Esophagus muscularis mucosa (tissue), 3 donors: ENCODE measurements around the gene C11orf97.
A peak's percentile ranks its signal among the peaks of the same experiment; 100 is the strongest.

Source experiments
- CTCF ChIP-seq, 3 experiments: fragments of 200-600 bp in 2 of 3; fragments of 450-650 bp in 1 of 3; sonication (generic) in 2 of 3; IDR thresholded peaks; one replicate each; pipeline ENCODE4 v1.5.1; 2017 to 2019; ENCODE audit warnings: antibody characterized with exemption in 3 of 3, mild to moderate bottlenecking in 2 of 3, moderate library complexity in 1 of 3
- EP300 ChIP-seq: sonication (generic); formaldehyde crosslinking; IDR thresholded peaks from one replicate; pipeline ENCODE4 v1.6.1; 2017; ENCODE audit warnings: antibody characterized with exemption

- peak in 1 of 3 experiments; percentile 28 for TF ChIP-seq CTCF (IDR thresholded peaks at IDR 0.05)
- no peak for TF ChIP-seq EP300
Observed at GRCh38 chr11:94521684-94522083, 9.4 kb downstream of the C11orf97 start.
